Measurements from ENCODE around the gene PPARD. TPM values are rescaled to one million over a fixed set of nuclear protein-coding genes. Genes with fewer than 3 reads are reported as not detected.

PPARD gene
- total and polyA plus RNA-seq, 10 donors: 9.4 to 37.4 (median 30.2) TPM

- TF ChIP-seq CTCF (IDR thresholded peaks at IDR 0.05 in 8 of 11, conservative IDR thresholded peaks at IDR 0.05 in 3 of 11) (no peak), POLR2A (IDR thresholded peaks at IDR 0.05) (no peak), POLR2AphosphoS5 (IDR thresholded peaks at IDR 0.05) (no peak)
- Histone ChIP-seq H3K27ac (no peak overlapping the region), H3K4me1 (peaks cover 8 to 29% (median 12%) of the 10 kb centered on the region in 6 donors), H3K27me3 (replicated peaks in 1 of 7) (no peaks in the 10 kb centered on the region), H3K4me3 (no peak overlapping the region), H3K36me3 (peaks cover 0 to 19% (median 0%) of the 10 kb centered on the region in 6 donors), H3K9me3 (no peaks in the 10 kb centered on the region)
- no peak for DNase-seq
- WGBS, 5 donors: 92 to 96% (median 95%) methylated on average over 5 of the region's 5 CpGs
- intact Hi-C loops (cut with DNase I; ENCODE audit: low total_unique reads): no loop called here
Measured at GRCh38 chr6:35397806-35398418, 55.6 kb downstream of the PPARD start.

GRCh38 chr6:35398526-35398925, 56.2 kb downstream of the PPARD start:
- WGBS, 5 donors: 94 to 97% (median 97%) methylated on average over 8 of the region's 8 CpGs
- no peak for TF ChIP-seq POLR2AphosphoS5 (IDR thresholded peaks at IDR 0.05)
- TF ChIP-seq POLR2A (IDR thresholded peaks at IDR 0.05): no peak
- TF ChIP-seq CTCF (IDR thresholded peaks at IDR 0.05 in 8 of 11, conservative IDR thresholded peaks at IDR 0.05 in 3 of 11): no peak
- Histone ChIP-seq H3K4me1 (peaks cover 3 to 23% (median 7%) of the 10 kb centered on the region in 6 donors), H3K27me3 (replicated peaks in 1 of 7) (no peaks in the 10 kb centered on the region), H3K9me3 (no peaks in the 10 kb centered on the region), H3K27ac (no peak overlapping the region), H3K4me3 (no peak overlapping the region), H3K36me3 (peaks cover 0 to 19% (median 0%) of the 10 kb centered on the region in 6 donors)
- intact Hi-C loops (cut with DNase I; ENCODE audit: low total_unique reads): no loop called here
- no peak for DNase-seq

GRCh38 chr6:35400111-35400510, 57.8 kb downstream of the PPARD start:
- DNase-seq: no peak
- TF ChIP-seq CTCF (IDR thresholded peaks at IDR 0.05 in 8 of 11, conservative IDR thresholded peaks at IDR 0.05 in 3 of 11) (no peak), POLR2AphosphoS5 (IDR thresholded peaks at IDR 0.05) (no peak), POLR2A (IDR thresholded peaks at IDR 0.05) (no peak)
- Histone ChIP-seq H3K27ac (no peak overlapping the region), H3K27me3 (replicated peaks in 1 of 7) (no peaks in the 10 kb centered on the region), H3K36me3 (peaks cover 0 to 19% (median 0%) of the 10 kb centered on the region in 6 donors), H3K4me3 (no peak overlapping the region), H3K4me1 (peaks cover 0 to 16% (median 0%) of the 10 kb centered on the region in 6 donors), H3K9me3 (no peaks in the 10 kb centered on the region)
- intact Hi-C loops (cut with DNase I; ENCODE audit: low total_unique reads): no loop called here
- WGBS, 5 donors: 89 to 98% (median 95%) methylated on average over 5 of the region's 5 CpGs

- H3K27me3 ChIP-seq (replicated peaks in 1 of 7): no peaks in the 10 kb centered on the region
- H3K4me1 ChIP-seq: peaks cover 0 to 16% (median 0%) of the 10 kb centered on the region in 6 donors
- H3K36me3 ChIP-seq: peaks cover 0 to 19% (median 0%) of the 10 kb centered on the region in 6 donors
- no peak for TF ChIP-seq POLR2A (IDR thresholded peaks at IDR 0.05)
- no peak for TF ChIP-seq CTCF (IDR thresholded peaks at IDR 0.05 in 8 of 11, conservative IDR thresholded peaks at IDR 0.05 in 3 of 11)
- no peak for TF ChIP-seq POLR2AphosphoS5 (IDR thresholded peaks at IDR 0.05)
- no peaks in the 10 kb centered on the region for H3K9me3 ChIP-seq
- no peak overlapping the region for H3K27ac ChIP-seq
- intact Hi-C loops (cut with DNase I; ENCODE audit: low total_unique reads): no loop called here
- no peak overlapping the region for H3K4me3 ChIP-seq
- no peak for DNase-seq
- WGBS, 5 donors: 81 to 92% (median 89%) methylated on average over 5 of the region's 5 CpGs
Measured at GRCh38 chr6:35400901-35401311, 58.5 kb downstream of the PPARD start.

All from spleen (tissue), 11 donors.